MM.1S (cell line): ENCODE results near the gene FAM186B.

Source experiments
- DNase-seq: peaks from one replicate; pipeline ENCODE4 v3.0.0-alpha.2; 2015
- H2AFZ ChIP-seq: fragments of 300-600 bp; sonication (generic); 2 replicates; pipeline ENCODE4 v1.6.0; 2016; ENCODE audit warnings: antibody characterized with exemption, low read length
- H3F3A ChIP-seq: fragments of 300-600 bp; sonication (generic); 2 replicates; pipeline ENCODE4 v1.6.1; 2016; ENCODE audit warnings: mild to moderate bottlenecking, antibody characterized with exemption, low read length, moderate library complexity, mixed read lengths; ENCODE audit not compliant: insufficient read depth
- H3K27ac ChIP-seq: fragments of 300-600 bp; sonication (generic); 2 replicates; pipeline ENCODE4 v1.5.1; 2016; ENCODE audit warnings: mild to moderate bottlenecking, low read length
- H3K27me3 ChIP-seq: fragments of 300-600 bp; sonication (generic); replicated peaks from 2 replicates; pipeline ENCODE4 v1.6.0; 2016; ENCODE audit warnings: low read length; ENCODE audit not compliant: insufficient read depth
- H3K36me3 ChIP-seq: fragments of 300-600 bp; sonication (generic); replicated peaks from 2 replicates; pipeline ENCODE4 v1.6.1; 2016; ENCODE audit warnings: mild to moderate bottlenecking, low read length, mixed read lengths; ENCODE audit not compliant: insufficient read depth
- H3K4me1 ChIP-seq: fragments of 300-600 bp; sonication (generic); 2 replicates; pipeline ENCODE4 v1.6.1; 2016; ENCODE audit warnings: low read length, mixed read lengths
- H3K4me2 ChIP-seq: fragments of 300-600 bp; sonication (generic); 2 replicates; pipeline ENCODE4 v1.6.0; 2016; ENCODE audit warnings: low read depth, low read length
- H3K4me3 ChIP-seq: fragments of 300-600 bp; sonication (generic); 2 replicates; pipeline ENCODE4 v1.5.1; 2016; ENCODE audit warnings: low read length, mixed read lengths
- H3K79me2 ChIP-seq: fragments of 300-600 bp; sonication (generic); 2 replicates; pipeline ENCODE4 v1.6.1; 2016; ENCODE audit warnings: mixed run types, low read length, mixed read lengths
- H3K9ac ChIP-seq: fragments of 300-600 bp; sonication (generic); 2 replicates; pipeline ENCODE4 v1.6.1; 2016; ENCODE audit warnings: low read length, mixed read lengths
- H3K9me2 ChIP-seq: fragments of 300-600 bp; sonication (generic); replicated peaks from 2 replicates; pipeline ENCODE4 v1.6.1; 2016; ENCODE audit warnings: mild to moderate bottlenecking, low read length, mixed read lengths; ENCODE audit not compliant: insufficient read depth
- H3K9me3 ChIP-seq: fragments of 300-600 bp; sonication (generic); replicated peaks from 2 replicates; pipeline ENCODE4 v1.6.1; 2016; ENCODE audit warnings: mild to moderate bottlenecking, low read length, mixed read lengths; ENCODE audit not compliant: insufficient read depth
- H4K20me1 ChIP-seq: fragments of 300-600 bp; sonication (generic); 2 replicates; pipeline ENCODE4 v1.6.1; 2016; ENCODE audit warnings: mild to moderate bottlenecking, low read length, moderate library complexity, mixed read lengths; ENCODE audit not compliant: insufficient read depth
- EZH2 ChIP-seq: fragments of 300-600 bp; sonication (generic); optimal IDR thresholded peaks from 2 replicates; pipeline ENCODE3; 2017; ENCODE audit warnings: low read depth, mild to moderate bottlenecking, antibody characterized with exemption, low read length, mixed read lengths
- EZH2phosphoT487 ChIP-seq: fragments of 300-600 bp; sonication (generic); IDR thresholded peaks from 2 replicates; pipeline ENCODE4 v1.6.1; 2018; ENCODE audit warnings: antibody characterized with exemption, low read length
- TF ChIP-seq, protein P1 (sequence below): fragments of 300-600 bp; sonication (generic); IDR thresholded peaks from 2 replicates; pipeline ENCODE4 v1.5.1; 2016; ENCODE audit warnings: antibody characterized with exemption, low read length, mixed read lengths

Gene FAM186B

DNA sequence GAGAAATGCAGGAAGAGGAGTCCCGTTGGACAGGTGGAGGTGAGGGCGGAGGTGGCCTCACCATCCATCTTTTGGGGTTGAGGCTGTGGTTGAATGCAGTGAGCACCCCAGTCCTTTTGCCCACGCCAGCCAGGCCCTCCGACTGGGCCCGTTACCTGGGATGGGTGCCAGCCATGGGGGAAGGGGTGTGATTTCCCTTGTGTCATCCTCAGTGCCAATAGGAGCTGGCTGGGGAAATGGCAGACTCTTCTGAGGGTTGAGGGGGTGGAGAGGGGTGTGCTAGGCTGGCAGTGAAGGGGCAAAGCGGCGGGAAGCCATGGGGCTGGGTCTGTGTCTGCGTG, 57.0 kb downstream of the FAM186B start:
- H3K4me2 ChIP-seq: peak overlapping the region; percentile 50; the same call in 1 of the 2 replicates
- H2AFZ ChIP-seq: peak overlapping the region; percentile 67

GRCh38 chr12:49547090-49547690, 58.2 kb downstream of the FAM186B start:
- no peaks in the 10 kb centered on the region for H3K36me3 ChIP-seq
- H3F3A ChIP-seq: no peaks in the 10 kb centered on the region
- peaks cover 45% of the 10 kb centered on the region for H3K27me3 ChIP-seq
- no peaks in the 10 kb centered on the region for H3K9me2 ChIP-seq
- no peak overlapping the region for H3K27ac ChIP-seq
- no peaks in the 10 kb centered on the region for H3K4me1 ChIP-seq
- H3K4me2 ChIP-seq: no peak overlapping the region
- H4K20me1 ChIP-seq: no peaks in the 10 kb centered on the region
- no peak for DNase-seq
- H3K4me3 ChIP-seq: no peak overlapping the region
- no peak overlapping the region for H2AFZ ChIP-seq
- TF ChIP-seq, protein P1, sequence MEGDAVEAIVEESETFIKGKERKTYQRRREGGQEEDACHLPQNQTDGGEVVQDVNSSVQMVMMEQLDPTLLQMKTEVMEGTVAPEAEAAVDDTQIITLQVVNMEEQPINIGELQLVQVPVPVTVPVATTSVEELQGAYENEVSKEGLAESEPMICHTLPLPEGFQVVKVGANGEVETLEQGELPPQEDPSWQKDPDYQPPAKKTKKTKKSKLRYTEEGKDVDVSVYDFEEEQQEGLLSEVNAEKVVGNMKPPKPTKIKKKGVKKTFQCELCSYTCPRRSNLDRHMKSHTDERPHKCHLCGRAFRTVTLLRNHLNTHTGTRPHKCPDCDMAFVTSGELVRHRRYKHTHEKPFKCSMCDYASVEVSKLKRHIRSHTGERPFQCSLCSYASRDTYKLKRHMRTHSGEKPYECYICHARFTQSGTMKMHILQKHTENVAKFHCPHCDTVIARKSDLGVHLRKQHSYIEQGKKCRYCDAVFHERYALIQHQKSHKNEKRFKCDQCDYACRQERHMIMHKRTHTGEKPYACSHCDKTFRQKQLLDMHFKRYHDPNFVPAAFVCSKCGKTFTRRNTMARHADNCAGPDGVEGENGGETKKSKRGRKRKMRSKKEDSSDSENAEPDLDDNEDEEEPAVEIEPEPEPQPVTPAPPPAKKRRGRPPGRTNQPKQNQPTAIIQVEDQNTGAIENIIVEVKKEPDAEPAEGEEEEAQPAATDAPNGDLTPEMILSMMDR: no peak
- no peak for TF ChIP-seq EZH2
- no peak for TF ChIP-seq EZH2phosphoT487
- no peak overlapping the region for H3K9ac ChIP-seq
- H3K79me2 ChIP-seq: no peaks in the 10 kb centered on the region
- H3K9me3 ChIP-seq: no peaks in the 10 kb centered on the region

More for the DNA sequence above, 57.0 kb downstream of the FAM186B start:
- Histone ChIP-seq H3K9me2 (no peaks in the 10 kb centered on the region), H3F3A (no peaks in the 10 kb centered on the region), H3K27ac (no peak overlapping the region), H3K79me2 (no peaks in the 10 kb centered on the region), H3K36me3 (no peaks in the 10 kb centered on the region), H4K20me1 (no peaks in the 10 kb centered on the region), H3K4me1 (no peaks in the 10 kb centered on the region), H3K4me3 (0 out of 2 replicates have a peak overlapping the region, but pooled peaks have one; percentile 22), H3K27me3 (peaks cover 54% of the 10 kb centered on the region), H3K9me3 (no peaks in the 10 kb centered on the region), H3K9ac (no peak overlapping the region)
- TF ChIP-seq, protein P1: no peak
- TF ChIP-seq EZH2 (no peak), EZH2phosphoT487 (no peak)
- no peak for DNase-seq

DNA sequence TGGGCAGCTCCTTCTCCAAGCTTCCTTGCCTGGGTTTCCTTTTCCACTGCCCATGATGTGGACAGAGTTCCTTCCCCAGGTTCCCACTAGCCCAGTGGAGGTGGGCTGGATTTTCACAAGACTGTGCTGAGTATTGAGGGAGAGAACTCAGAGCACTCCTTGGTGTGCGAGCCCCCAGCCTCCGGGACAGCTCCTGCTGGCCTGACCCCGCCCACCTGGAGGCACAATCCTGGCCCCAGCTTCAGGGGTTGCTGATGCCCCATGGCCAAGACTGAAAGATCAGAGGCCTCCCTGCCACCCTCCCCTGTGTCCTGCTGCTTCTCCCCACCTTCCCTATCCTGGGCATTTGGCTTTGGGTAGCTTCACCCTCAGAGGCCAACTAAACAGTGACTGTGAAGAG, 59.0 kb downstream of the FAM186B start:
- H3K79me2 ChIP-seq: no peaks in the 10 kb centered on the region
- H3K9me3 ChIP-seq: no peaks in the 10 kb centered on the region
- TF ChIP-seq, protein P1: no peak
- TF ChIP-seq EZH2 (no peak), EZH2phosphoT487 (no peak)
- H3K4me2 ChIP-seq: no peak overlapping the region
- H2AFZ ChIP-seq: no peak overlapping the region
- no peaks in the 10 kb centered on the region for H3K4me1 ChIP-seq
- peaks cover 38% of the 10 kb centered on the region for H3K27me3 ChIP-seq
- H3K4me3 ChIP-seq: no peak overlapping the region
- no peaks in the 10 kb centered on the region for H3K9me2 ChIP-seq
- no peak overlapping the region for H3K27ac ChIP-seq
- H4K20me1 ChIP-seq: no peaks in the 10 kb centered on the region
- H3K9ac ChIP-seq: no peak overlapping the region
- H3F3A ChIP-seq: no peaks in the 10 kb centered on the region
- H3K36me3 ChIP-seq: no peaks in the 10 kb centered on the region
- no peak for DNase-seq
